ENCODE measurements around the gene COL7A1.

DNA sequence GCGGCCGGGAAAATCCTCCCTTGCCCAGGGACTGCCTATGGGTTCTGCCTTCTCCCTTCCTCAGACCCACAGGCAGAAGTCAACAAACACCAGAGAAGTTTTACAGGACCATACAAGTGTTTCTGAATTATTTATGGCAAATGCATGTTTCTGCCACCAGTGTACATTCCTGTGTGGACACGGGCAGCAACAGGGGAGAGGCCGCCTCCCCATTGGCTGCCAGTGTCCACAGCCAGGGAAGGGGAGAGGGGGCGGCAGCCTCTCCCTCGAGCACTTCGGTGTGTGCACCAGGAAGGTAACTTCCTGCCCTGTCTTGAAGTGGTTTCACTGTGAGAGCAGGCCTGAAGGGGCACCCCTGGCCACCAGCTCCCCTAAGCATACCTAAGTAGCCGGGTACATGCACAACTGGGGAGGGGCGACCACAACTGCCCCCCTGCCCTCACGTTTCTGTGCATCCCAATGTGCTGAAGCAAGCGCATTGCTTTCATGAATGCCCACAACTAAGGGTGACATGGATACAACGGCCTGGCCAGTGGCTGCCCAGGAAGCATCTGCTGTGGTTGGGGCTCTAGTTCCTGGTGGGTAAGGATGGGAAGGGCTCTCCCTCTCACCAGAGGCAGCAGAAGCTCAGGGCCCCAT lies 76.4 kb downstream of the COL7A1 start:
- no peak for TF ChIP-seq EZH2 (IDR thresholded peaks at IDR 0.05; ENCODE audit: low read depth)
- TF ChIP-seq, protein P1, sequence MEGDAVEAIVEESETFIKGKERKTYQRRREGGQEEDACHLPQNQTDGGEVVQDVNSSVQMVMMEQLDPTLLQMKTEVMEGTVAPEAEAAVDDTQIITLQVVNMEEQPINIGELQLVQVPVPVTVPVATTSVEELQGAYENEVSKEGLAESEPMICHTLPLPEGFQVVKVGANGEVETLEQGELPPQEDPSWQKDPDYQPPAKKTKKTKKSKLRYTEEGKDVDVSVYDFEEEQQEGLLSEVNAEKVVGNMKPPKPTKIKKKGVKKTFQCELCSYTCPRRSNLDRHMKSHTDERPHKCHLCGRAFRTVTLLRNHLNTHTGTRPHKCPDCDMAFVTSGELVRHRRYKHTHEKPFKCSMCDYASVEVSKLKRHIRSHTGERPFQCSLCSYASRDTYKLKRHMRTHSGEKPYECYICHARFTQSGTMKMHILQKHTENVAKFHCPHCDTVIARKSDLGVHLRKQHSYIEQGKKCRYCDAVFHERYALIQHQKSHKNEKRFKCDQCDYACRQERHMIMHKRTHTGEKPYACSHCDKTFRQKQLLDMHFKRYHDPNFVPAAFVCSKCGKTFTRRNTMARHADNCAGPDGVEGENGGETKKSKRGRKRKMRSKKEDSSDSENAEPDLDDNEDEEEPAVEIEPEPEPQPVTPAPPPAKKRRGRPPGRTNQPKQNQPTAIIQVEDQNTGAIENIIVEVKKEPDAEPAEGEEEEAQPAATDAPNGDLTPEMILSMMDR (conservative IDR thresholded peaks at IDR 0.05): no peak
